Esophagus squamous epithelium (tissue), 5 donors: ENCODE results near the gene MPZL1. TPM values are rescaled to one million over a fixed set of nuclear protein-coding genes. Genes with fewer than 3 reads are reported as not detected.

Source experiments
- DNase-seq: peaks from one replicate; lab custom pipeline; 2025; lab: John Stamatoyannopoulos, UW
- H3K27ac ChIP-seq, 4 donors: fragments of 200-600 bp; sonication (generic); one replicate each; pipeline ENCODE4 v1.5.1; 2016 to 2019; ENCODE audit warnings: mild to moderate bottlenecking in 1 of 4
- H3K27me3 ChIP-seq, 4 donors: fragments of 200-600 bp; sonication (generic); 1 replicate in 3 of 4; 2 replicates in 1 of 4; pipeline versions ENCODE4 v1.5.1 to v1.6.0; 2017 to 2021; ENCODE audit warnings: antibody characterized with exemption in 1 of 4
- H3K36me3 ChIP-seq, 3 donors: fragments of 200-600 bp; sonication (generic); one replicate each; pipeline ENCODE4 v1.5.1; 2016 to 2019
- H3K4me1 ChIP-seq, 3 donors: fragments of 200-600 bp; sonication (generic); one replicate each; pipeline ENCODE4 v1.5.1; 2017 to 2019
- H3K4me3 ChIP-seq, 4 donors: fragments of 200-600 bp; sonication (generic); 1 replicate in 3 of 4; 2 replicates in 1 of 4; pipeline ENCODE4 v1.5.1; 2016 to 2019; ENCODE audit warnings: mild to moderate bottlenecking in 2 of 4, moderate library complexity in 1 of 4
- H3K9me3 ChIP-seq, 3 donors: fragments of 200-600 bp; sonication (generic); one replicate each; pipeline ENCODE4 v1.5.1; 2016 to 2019
- POLR2A ChIP-seq, 4 donors: fragments of 450-650 bp; IDR thresholded peaks; one replicate each; pipeline ENCODE4 v1.6.1; 2017; ENCODE audit warnings: antibody characterized with exemption in 4 of 4, mild to moderate bottlenecking in 4 of 4, moderate library complexity in 3 of 4
- WGBS, 2 donors: methylation state at CpG; one replicate each; pipeline ENCODE4 v1.1.5; 2018; 5-methylcytosine and 5-hydroxymethylcytosine counted together
- intact Hi-C: fragments of 100-400 bp; cut with DNase I; formaldehyde crosslinking; loops from one replicate; pipeline ENCODE4 v1.15.0; 2022
- total RNA-seq, 4 donors: library from RNA; depleted of rRNA; stranded (reverse); fragments of >200 nt; gene quantifications; one replicate each; pipeline ENCODE4 v1.1.0, GENCODE V29; 2016
- TF ChIP-seq, protein P1 (sequence below), 6 experiments: fragments of 450-650 bp in 4 of 6; fragments of 200-600 bp in 2 of 6; sonication (generic) in 2 of 6; IDR thresholded peaks; one replicate each; pipeline ENCODE4 v1.5.1; 2016 to 2019; ENCODE audit warnings: antibody characterized with exemption in 6 of 6, mild to moderate bottlenecking in 4 of 6, moderate library complexity in 4 of 6
- donor health status: DM: yes; HTN: yes; CAD: no.

MPZL1 gene
- total RNA-seq, 4 donors from 2014 or later, result 36.6 to 80.5 (median 74.3) TPM

DNA sequence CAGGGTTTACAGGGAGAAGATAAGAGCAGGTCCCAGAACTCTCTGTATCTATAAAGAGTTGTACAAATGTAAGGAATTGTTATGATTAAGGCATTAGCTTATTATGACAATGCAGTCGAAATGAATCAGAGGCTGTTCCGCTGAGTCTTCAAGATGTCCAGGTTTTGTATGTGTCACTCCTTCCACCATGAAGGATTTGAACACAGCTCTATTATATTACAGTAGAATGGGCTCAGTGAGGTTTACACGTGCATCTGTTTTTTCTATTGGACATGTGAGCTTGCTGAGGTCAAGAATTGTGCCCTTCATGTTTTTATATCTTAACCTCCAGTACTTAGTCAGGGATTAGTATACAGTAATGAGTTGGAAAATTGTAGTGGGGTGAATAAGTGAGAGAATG lies 86.3 kb downstream of the MPZL1 start:
- no peak overlapping the region for H3K27ac ChIP-seq
- no peaks in the 10 kb centered on the region for H3K9me3 ChIP-seq
- DNase-seq, result no peak
- H3K4me3 ChIP-seq, result no peak overlapping the region
- 42 to 69% methylated on average over 3 of the region's 3 CpGs for WGBS, 2 donors
- no peak for TF ChIP-seq POLR2A (IDR thresholded peaks at IDR 0.05)
- TF ChIP-seq, protein P1, sequence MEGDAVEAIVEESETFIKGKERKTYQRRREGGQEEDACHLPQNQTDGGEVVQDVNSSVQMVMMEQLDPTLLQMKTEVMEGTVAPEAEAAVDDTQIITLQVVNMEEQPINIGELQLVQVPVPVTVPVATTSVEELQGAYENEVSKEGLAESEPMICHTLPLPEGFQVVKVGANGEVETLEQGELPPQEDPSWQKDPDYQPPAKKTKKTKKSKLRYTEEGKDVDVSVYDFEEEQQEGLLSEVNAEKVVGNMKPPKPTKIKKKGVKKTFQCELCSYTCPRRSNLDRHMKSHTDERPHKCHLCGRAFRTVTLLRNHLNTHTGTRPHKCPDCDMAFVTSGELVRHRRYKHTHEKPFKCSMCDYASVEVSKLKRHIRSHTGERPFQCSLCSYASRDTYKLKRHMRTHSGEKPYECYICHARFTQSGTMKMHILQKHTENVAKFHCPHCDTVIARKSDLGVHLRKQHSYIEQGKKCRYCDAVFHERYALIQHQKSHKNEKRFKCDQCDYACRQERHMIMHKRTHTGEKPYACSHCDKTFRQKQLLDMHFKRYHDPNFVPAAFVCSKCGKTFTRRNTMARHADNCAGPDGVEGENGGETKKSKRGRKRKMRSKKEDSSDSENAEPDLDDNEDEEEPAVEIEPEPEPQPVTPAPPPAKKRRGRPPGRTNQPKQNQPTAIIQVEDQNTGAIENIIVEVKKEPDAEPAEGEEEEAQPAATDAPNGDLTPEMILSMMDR (IDR thresholded peaks at IDR 0.05), result no peak
- no peaks in the 10 kb centered on the region for H3K36me3 ChIP-seq
- intact Hi-C loops, result no loop called here
- peaks cover 0 to 22% (median 5%) of the 10 kb centered on the region in 3 donors for H3K4me1 ChIP-seq
- no peaks in the 10 kb centered on the region for H3K27me3 ChIP-seq

DNA sequence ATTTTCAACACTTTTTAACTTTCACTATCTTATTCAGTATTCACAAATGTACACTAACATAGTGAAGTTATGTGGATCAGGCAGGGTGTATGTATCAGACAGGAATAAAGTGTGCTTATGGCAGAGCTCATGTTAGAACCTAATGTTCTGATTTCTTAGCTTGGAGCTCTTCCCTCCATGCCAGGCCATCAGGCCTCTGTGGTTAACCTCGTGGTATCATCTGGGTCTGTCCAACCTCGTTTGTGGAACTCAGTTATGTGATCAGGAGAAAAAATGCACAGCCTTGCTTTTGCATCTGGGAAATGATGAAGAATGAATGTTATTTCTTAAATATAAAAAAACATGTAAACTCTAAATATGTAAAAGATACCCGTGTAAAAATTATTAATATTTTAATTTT lies 86.9 kb downstream of the MPZL1 start:
- WGBS, 2 donors, result 57 to 61% methylated on average over 3 of the region's 3 CpGs
- Histone ChIP-seq H3K27me3 (no peaks in the 10 kb centered on the region), H3K36me3 (no peaks in the 10 kb centered on the region), H3K9me3 (no peaks in the 10 kb centered on the region), H3K27ac (no peak overlapping the region), H3K4me1 (peaks cover 0 to 16% (median 5%) of the 10 kb centered on the region in 3 donors), H3K4me3 (no peak overlapping the region)
- no peak for DNase-seq
- TF ChIP-seq, protein P1 (IDR thresholded peaks at IDR 0.05), result no peak
- no peak for TF ChIP-seq POLR2A (IDR thresholded peaks at IDR 0.05)
- intact Hi-C loops, result no loop called here

DNA sequence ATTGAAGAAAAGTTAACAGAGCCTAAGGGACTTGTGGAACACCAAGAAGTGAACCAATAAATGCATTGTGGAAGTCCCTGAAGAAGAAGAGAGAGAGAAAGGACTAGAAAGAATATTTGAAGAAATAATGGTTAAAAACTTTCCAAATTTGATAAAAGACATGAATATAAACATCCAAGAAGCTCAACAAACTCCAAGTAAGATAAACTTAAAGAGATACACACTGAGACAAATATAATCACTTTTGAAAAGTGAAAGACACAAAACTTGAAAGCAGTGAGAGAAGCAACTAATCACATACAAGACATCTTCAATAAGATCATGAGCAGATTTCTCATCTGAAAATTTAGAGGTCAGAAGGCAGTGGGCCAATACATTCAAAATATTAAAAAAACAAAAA lies 91.2 kb downstream of the MPZL1 start:
- no peaks in the 10 kb centered on the region for H3K36me3 ChIP-seq

DNA sequence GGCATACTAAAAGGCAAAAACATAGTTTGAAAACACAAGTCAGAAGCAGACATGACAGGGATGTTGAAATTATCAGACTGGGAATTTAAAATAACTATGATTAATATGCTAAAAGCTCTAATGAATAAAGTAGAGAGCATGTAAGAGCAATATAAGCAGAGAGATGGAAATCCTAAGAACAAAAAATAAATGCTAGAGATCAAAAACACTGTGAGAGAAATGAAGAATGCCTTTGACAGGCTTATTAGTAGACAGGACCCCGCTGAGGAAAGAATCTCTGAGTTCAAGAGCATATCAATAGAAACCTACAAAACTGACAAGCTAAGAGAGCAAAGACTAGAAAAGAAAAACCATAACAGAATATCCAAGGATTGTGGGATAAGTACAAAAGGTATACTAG lies 93.9 kb downstream of the MPZL1 start:
- DNase-seq, result no peak
- Histone ChIP-seq H3K27me3 (no peaks in the 10 kb centered on the region), H3K4me3 (no peak overlapping the region), H3K4me1 (peaks cover 9 to 12% (median 10%) of the 10 kb centered on the region in 3 donors), H3K27ac (no peak overlapping the region), H3K9me3 (peaks cover 0 to 11% (median 0%) of the 10 kb centered on the region in 3 donors), H3K36me3 (no peaks in the 10 kb centered on the region)
- intact Hi-C loops, result no loop called here
- TF ChIP-seq POLR2A (IDR thresholded peaks at IDR 0.05), result no peak
- TF ChIP-seq, protein P1 (IDR thresholded peaks at IDR 0.05), result no peak
- WGBS, 2 donors, result 80 to 95% methylated on average over 1 of the region's 1 CpG

More for the DNA sequence above, 91.2 kb downstream of the MPZL1 start:
- Histone ChIP-seq H3K9me3 (peaks cover 0 to 11% (median 0%) of the 10 kb centered on the region in 3 donors), H3K27me3 (no peaks in the 10 kb centered on the region), H3K27ac (no peak overlapping the region), H3K4me3 (no peak overlapping the region), H3K4me1 (no peaks in the 10 kb centered on the region)
- no peak for DNase-seq
- no peak for TF ChIP-seq POLR2A (IDR thresholded peaks at IDR 0.05)
- TF ChIP-seq, protein P1 (IDR thresholded peaks at IDR 0.05), result no peak
- intact Hi-C loops, result no loop called here

DNA sequence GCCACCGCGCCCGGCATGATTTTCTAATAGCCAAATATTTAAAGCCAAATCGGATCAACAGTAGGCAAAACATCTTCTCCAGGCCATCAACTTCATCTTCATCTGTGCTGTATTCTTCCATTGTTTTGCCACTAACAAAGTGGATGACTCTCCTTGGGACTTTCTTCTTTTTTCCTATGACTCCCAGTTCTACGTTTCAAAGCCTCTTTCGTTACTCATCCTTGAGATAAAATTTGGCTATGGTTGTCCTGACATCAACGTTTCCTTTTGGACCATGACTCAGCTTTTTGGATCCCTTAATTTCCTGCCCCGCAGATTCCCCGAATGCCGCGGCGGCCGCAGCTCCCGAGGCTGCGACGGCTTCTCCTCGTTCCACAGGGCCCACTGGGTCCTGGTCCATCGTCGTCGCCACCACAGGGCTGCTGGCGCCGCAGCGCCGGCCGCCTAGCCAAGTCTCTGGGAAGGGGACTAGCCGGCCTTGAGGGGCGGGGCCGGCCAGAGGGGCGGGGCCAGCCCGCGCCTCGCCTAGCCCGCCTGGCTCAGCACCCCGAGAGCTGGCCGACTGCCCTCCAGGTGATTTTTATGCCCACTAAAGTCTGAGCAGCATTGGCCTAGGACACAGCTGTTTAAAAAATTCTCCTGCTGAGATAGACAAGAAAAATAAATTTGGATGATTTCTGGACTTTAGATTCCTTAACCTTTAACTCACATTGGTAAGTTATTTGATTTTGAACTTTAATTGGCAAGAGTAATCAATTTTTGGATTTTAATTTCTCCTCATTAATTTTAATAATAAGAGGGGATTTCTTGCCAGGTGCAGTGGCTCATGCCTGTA lies 98.3 kb downstream of the MPZL1 start:
- TF ChIP-seq, protein P1 (IDR thresholded peaks at IDR 0.05), result peak in 2 of 6 experiments; percentile 2 to 21
- TF ChIP-seq POLR2A (IDR thresholded peaks at IDR 0.05), result peak in 1 of 4 donors; percentile 29
- no peak for DNase-seq
- 23 to 29% methylated on average over 10 to 17 of the region's 35 CpGs for WGBS, 2 donors
- H3K9me3 ChIP-seq, result peaks cover 0 to 8% (median 0%) of the 10 kb centered on the region in 3 donors
- H3K27me3 ChIP-seq, result no peaks in the 10 kb centered on the region
- H3K36me3 ChIP-seq, result no peaks in the 10 kb centered on the region
- intact Hi-C loops, result no loop called here
- H3K4me3 ChIP-seq, result peak overlapping the region; percentile 34 to 63 (median 46)
- H3K4me1 ChIP-seq, result peaks cover 10 to 15% (median 10%) of the 10 kb centered on the region in 3 donors
- H3K27ac ChIP-seq, result peak overlapping the region; percentile 82 to 86 (median 85)
